ENCODE measurements around the gene ALDH2. TPM values are rescaled to one million over a fixed set of nuclear protein-coding genes. Genes with fewer than 3 reads are reported as not detected.

The ALDH2 gene
- total and polyA plus RNA-seq, 9 of the 15 experiments (the other 6 are each of a cell fraction or from before 2014, with no cell fraction given): 1.9 to 22.5 (median 12.2) TPM

- DNase-seq (ENCODE audit: extremely low read depth in 1 of 4, low spot score in 3 of 4): peak; percentile 62 to 90 (median 75)
- no peaks in the 10 kb centered on the region for H3K79me2 ChIP-seq (ENCODE audit: control insufficient read depth, insufficient read depth, low read length)
- no peaks in the 10 kb centered on the region for H3K9me3 ChIP-seq (replicated peaks; ENCODE audit: control insufficient read depth, insufficient read depth, low read depth, low read length)
- peak overlapping the region; percentile 10; the same call in 1 of the 2 replicates for H3K4me3 ChIP-seq
- BruUV-seq (replicated peaks): no TSS peak
- FAIRE-seq: peak; percentile 98
- H4K20me1 ChIP-seq (replicated peaks; ENCODE audit: control insufficient read depth, insufficient read depth, low read length): no peaks in the 10 kb centered on the region
- WGBS (ENCODE audit: insufficient coverage, low coverage, missing lambda C conversion rate): 3% methylated on average over 4 of the region's 4 CpGs
- ChIA-PET CTCF (ENCODE audit: low intra/inter-chr PET ratio) (no interaction called here), POLR2A (interaction anchor here (0.5 to 1.4 kb wide), 8 partner anchors 13 to 56 kb away, joined by 3 to 4 read pairs (median 3); partner anchors contain the start of genes ACAD10 and BRAP)
- peak overlapping the region; percentile 59 for H3K4me2 ChIP-seq (ENCODE audit: insufficient read depth, low read length)
- peak; percentile 91 for ATAC-seq
- intact Hi-C loops (cut with micrococcal nuclease): loop anchor here (2.0 kb wide), 1 partner anchor 55 kb away; the partner anchor contains the start of gene ACAD10
- in situ Hi-C loops (cut with MboI): loop anchor here (5.0 kb wide), 1 partner anchor 54 kb away; the partner anchor contains the start of genes ACAD10 and BRAP
- H3K27ac ChIP-seq (ENCODE audit: extremely low read depth, low read depth, low read length): peak overlapping the region; percentile 81
- H2AFZ ChIP-seq (ENCODE audit: low read depth, low read length): peak overlapping the region; percentile 80
- peak overlapping the region; percentile 58 to 67; a peak in 3 of 4 replicates for H3K9ac ChIP-seq (ENCODE audit: insufficient read depth in 1 of 2, low read depth in 2 of 2, low read length in 2 of 2)
- no peaks in the 10 kb centered on the region for H3K27me3 ChIP-seq (ENCODE audit: control insufficient read depth in 2 of 2, insufficient read depth in 2 of 2, low read length in 2 of 2)
- H3K36me3 ChIP-seq (ENCODE audit: control insufficient read depth, insufficient read depth, low read length): peaks cover 22% of the 10 kb centered on the region; the same call in 2 of the 3 replicates
- H3K9me1 ChIP-seq (ENCODE audit: control insufficient read depth, insufficient read depth, low read length): peaks cover 3% of the 10 kb centered on the region
- H3K4me1 ChIP-seq (replicated peaks in 1 of 2; ENCODE audit: control insufficient read depth in 2 of 2, insufficient read depth in 2 of 2, low read length in 2 of 2): peaks cover 12 to 33% of the 10 kb centered on the region in 2 experiments; a peak in 4 of 5 replicates
- TF ChIP-seq ETS2 (tag; IDR thresholded peaks at IDR 0.05; ENCODE audit: borderline replicate concordance, poor library complexity, severe bottlenecking) (no peak), LEF1 (IDR thresholded peaks at IDR 0.05) (peak; percentile 87), SRSF1 (IDR thresholded peaks at IDR 0.05; ENCODE audit: low read depth, low read length) (no peak), ZMIZ1 (IDR thresholded peaks at IDR 0.05; ENCODE audit: low read depth in 2 of 2, low read length in 2 of 2) (peak in 1 of 2 experiments; percentile 64; a peak in 2 of 4 replicates), STAT5B (CRISPR knock-in tag; IDR thresholded peaks at IDR 0.05) (no peak), CREB3L1 (IDR thresholded peaks at IDR 0.05; ENCODE audit: borderline replicate concordance, low read depth) (0 out of 2 replicates have a peak, but pooled peaks have one; percentile 29), NFIC (IDR thresholded peaks at IDR 0.05) (peak; percentile 96), ZEB2 (IDR thresholded peaks at IDR 0.05) (peak; percentile 80), AFF1 (IDR thresholded peaks at IDR 0.05; ENCODE audit: low read depth in 1 of 2, partially characterized antibody in 2 of 2) (peak in 1 of 2 experiments; percentile 56), ZNF24 (IDR thresholded peaks at IDR 0.05) (0 out of 2 replicates have a peak, but pooled peaks have one; percentile 45), TCF3 (CRISPR knock-in tag; IDR thresholded peaks at IDR 0.05) (peak; percentile 94), HDAC1 (IDR thresholded peaks at IDR 0.05) (peak in 1 of 2 experiments; percentile 18; a peak in 1 of 4 replicates)
These were observed 25.4 kb upstream of the ALDH2 start for GRCh38 chr12:111741235-111741812.

All from K562 (cell line).